Measurements from ENCODE around the gene RAPGEF1. TPM values are rescaled to one million over a fixed set of nuclear protein-coding genes. Genes with fewer than 3 reads are reported as not detected.

RAPGEF1 gene
- total RNA-seq, 4 donors from 2014 or later: 13.1 to 73.7 (median 26.2) TPM

- intact Hi-C loops (cut with DNase I; ENCODE audit: low total_unique reads): loop anchor here (5.0 kb wide), 1 partner anchor 391 kb away; no protein-coding TSS in a partner anchor
- H3K27me3 ChIP-seq: no peaks in the 10 kb centered on the region
- no peak for DNase-seq
- H3K4me3 ChIP-seq: no peak overlapping the region
- no peaks in the 10 kb centered on the region for H3K9me3 ChIP-seq
- H3K36me3 ChIP-seq: no peaks in the 10 kb centered on the region
- H3K27ac ChIP-seq: no peak overlapping the region
- no peak for TF ChIP-seq POLR2A (IDR thresholded peaks at IDR 0.05)
- TF ChIP-seq, protein P1, sequence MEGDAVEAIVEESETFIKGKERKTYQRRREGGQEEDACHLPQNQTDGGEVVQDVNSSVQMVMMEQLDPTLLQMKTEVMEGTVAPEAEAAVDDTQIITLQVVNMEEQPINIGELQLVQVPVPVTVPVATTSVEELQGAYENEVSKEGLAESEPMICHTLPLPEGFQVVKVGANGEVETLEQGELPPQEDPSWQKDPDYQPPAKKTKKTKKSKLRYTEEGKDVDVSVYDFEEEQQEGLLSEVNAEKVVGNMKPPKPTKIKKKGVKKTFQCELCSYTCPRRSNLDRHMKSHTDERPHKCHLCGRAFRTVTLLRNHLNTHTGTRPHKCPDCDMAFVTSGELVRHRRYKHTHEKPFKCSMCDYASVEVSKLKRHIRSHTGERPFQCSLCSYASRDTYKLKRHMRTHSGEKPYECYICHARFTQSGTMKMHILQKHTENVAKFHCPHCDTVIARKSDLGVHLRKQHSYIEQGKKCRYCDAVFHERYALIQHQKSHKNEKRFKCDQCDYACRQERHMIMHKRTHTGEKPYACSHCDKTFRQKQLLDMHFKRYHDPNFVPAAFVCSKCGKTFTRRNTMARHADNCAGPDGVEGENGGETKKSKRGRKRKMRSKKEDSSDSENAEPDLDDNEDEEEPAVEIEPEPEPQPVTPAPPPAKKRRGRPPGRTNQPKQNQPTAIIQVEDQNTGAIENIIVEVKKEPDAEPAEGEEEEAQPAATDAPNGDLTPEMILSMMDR (IDR thresholded peaks at IDR 0.05): no peak
- H3K4me1 ChIP-seq: peaks cover 4 to 5% of the 10 kb centered on the region in 2 donors
These were observed 3.6 kb upstream of the RAPGEF1 start for GRCh38 chr9:131743501-131743900.

DNA sequence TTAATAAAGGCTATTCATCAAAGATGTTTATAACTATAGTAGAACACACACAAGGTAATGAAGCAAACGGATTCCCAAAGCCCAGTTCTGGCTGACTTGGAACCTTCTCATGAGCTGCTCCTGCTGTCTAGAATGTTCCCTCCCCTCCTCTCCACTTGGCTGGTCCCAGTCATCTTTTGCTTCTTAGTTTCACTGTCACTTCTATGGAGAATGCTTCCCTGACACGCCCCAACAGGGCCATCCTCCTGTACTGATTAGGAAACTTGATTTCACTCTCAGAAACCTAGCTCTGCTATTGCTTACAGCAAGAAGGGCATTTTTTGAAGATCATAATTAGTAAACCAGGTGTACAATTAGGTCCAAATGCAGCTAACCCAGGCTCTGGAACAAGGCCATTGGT lies 3.2 kb upstream of the RAPGEF1 start:
- TF ChIP-seq, protein P1 (IDR thresholded peaks at IDR 0.05): no peak
- TF ChIP-seq POLR2A (IDR thresholded peaks at IDR 0.05): no peak
- intact Hi-C loops (cut with DNase I; ENCODE audit: low total_unique reads): loop anchor here (5.0 kb wide), 1 partner anchor 391 kb away; no protein-coding TSS in a partner anchor
- H3K4me1 ChIP-seq: peaks cover 5 to 8% of the 10 kb centered on the region in 2 donors
- H3K27ac ChIP-seq: no peak overlapping the region
- H3K9me3 ChIP-seq: no peaks in the 10 kb centered on the region
- no peak overlapping the region for H3K4me3 ChIP-seq
- H3K27me3 ChIP-seq: no peaks in the 10 kb centered on the region
- DNase-seq: no peak
- H3K36me3 ChIP-seq: no peaks in the 10 kb centered on the region

GRCh38 chr9:131740898-131741297 lies 1.0 kb upstream of the RAPGEF1 start:
- no peak for DNase-seq
- Histone ChIP-seq H3K27me3 (no peaks in the 10 kb centered on the region), H3K4me3 (no peak overlapping the region), H3K9me3 (no peaks in the 10 kb centered on the region), H3K27ac (no peak overlapping the region), H3K4me1 (peaks cover 5 to 8% of the 10 kb centered on the region in 2 donors), H3K36me3 (no peaks in the 10 kb centered on the region)
- intact Hi-C loops (cut with DNase I; ENCODE audit: low total_unique reads): loop anchor here (2.0 to 5.0 kb wide), 2 partner anchors 150 to 389 kb away; no protein-coding TSS in a partner anchor
- TF ChIP-seq POLR2A (IDR thresholded peaks at IDR 0.05): no peak
- TF ChIP-seq, protein P1 (IDR thresholded peaks at IDR 0.05): no peak

DNA sequence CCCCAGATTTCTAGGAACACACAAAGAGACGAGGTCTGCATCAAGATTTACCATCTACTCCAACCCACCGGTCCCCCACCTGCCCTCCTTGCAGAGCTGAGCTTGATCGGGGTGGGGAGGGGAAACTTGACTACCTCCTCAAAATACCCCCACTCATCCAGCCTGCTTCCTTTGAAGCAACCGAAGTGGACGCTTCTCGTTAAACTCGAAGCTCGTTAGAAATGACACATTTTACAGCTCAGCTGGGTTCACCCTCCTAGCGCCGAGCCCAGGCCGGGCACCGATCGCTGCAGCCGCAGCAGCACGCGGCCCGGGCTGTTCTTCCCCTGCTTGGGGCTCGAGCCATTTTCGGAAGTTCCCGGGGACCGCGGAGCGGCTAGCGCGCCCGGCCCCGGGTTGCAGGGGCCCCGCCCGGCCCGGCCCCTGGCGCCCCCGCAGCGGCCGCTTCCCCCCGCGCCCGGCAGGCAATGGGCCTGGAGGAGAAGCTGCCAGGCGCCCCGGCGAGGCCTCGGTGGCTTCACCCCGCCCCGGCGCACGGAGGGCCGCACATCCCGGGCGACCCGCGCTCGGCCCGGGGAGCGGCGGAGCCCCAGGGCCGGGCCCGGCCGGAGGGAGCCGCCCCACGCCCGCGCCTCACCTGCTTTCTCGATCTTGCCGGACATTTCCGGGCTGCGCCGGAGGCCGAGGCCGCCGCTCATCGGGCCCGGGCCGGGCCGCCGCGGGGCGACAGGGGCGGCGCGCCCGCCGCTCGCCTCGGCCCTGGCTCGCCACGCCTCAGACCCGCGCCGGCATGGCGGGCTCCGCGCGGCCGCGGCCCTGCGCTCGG lies 530 bp downstream of the RAPGEF1 start:
- H3K4me1 ChIP-seq: peaks cover 5 to 8% of the 10 kb centered on the region in 2 donors
- H3K36me3 ChIP-seq: no peaks in the 10 kb centered on the region
- H3K4me3 ChIP-seq: peak overlapping the region; percentile 53 to 63
- no peaks in the 10 kb centered on the region for H3K9me3 ChIP-seq
- no peaks in the 10 kb centered on the region for H3K27me3 ChIP-seq
- intact Hi-C loops (cut with DNase I; ENCODE audit: low total_unique reads): no loop called here
- peak in 1 of 2 donors; percentile 39 for DNase-seq
- H3K27ac ChIP-seq: peak overlapping the region; percentile 75 to 98
- TF ChIP-seq, protein P1 (IDR thresholded peaks at IDR 0.05): peak in 1 of 4 experiments; percentile 28
- TF ChIP-seq POLR2A (IDR thresholded peaks at IDR 0.05): no peak

Data from uterus (tissue), 4 donors.